GM12878 (cell line): Measurements from ENCODE around the gene CCDC159. TPM values are rescaled to one million over a fixed set of nuclear protein-coding genes. Genes with fewer than 3 reads are reported as not detected.

Source experiments
- CHD2 ChIP-seq: IDR thresholded peaks from 2 replicates; pipeline ENCODE4 v1.6.1; 2011; ENCODE audit warnings: low read depth, low read length, improper control_type of control experiment, borderline replicate concordance
- FOXK2 ChIP-seq: fragments of 450-650 bp; IDR thresholded peaks from 2 replicates; pipeline ENCODE4 v1.6.1; 2017; ENCODE audit warnings: mild to moderate bottlenecking, moderate library complexity
- HDAC6 ChIP-seq: fragments of 200-600 bp; sonication (generic); IDR thresholded peaks from one replicate; pipeline ENCODE4 v1.8.0; 2017; ENCODE audit warnings: antibody characterized with exemption; ENCODE audit not compliant: unreplicated experiment
- IKZF2 ChIP-seq, 2 experiments: fragments of 450-650 bp; IDR thresholded peaks; 2 replicates each; pipeline ENCODE4 v1.6.1; 2017; ENCODE audit warnings: mild to moderate bottlenecking in 2 of 2, moderate library complexity in 2 of 2
- KAT2A ChIP-seq: conservative IDR thresholded peaks from 2 replicates; pipeline ENCODE4 v1.6.1; 2011; ENCODE audit warnings: low read depth, low read length; ENCODE audit not compliant: control insufficient read depth
- LARP7 ChIP-seq: fragments of 450-650 bp; IDR thresholded peaks from 2 replicates; pipeline ENCODE4 v1.6.1; 2017; ENCODE audit warnings: mild to moderate bottlenecking
- MTA2 ChIP-seq: fragments of 450-650 bp; IDR thresholded peaks from 2 replicates; pipeline ENCODE4 v1.6.1; 2016; ENCODE audit warnings: low read depth, mild to moderate bottlenecking, moderate library complexity
- MXI1 ChIP-seq: fragments of 150-350 bp; IDR thresholded peaks from 2 replicates; pipeline ENCODE4 v1.6.1; 2011; ENCODE audit warnings: low read depth, mild to moderate bottlenecking, inconsistent platforms, low read length, improper control_type of control experiment
- RAD51 ChIP-seq: fragments of 450-650 bp; IDR thresholded peaks from 2 replicates; pipeline ENCODE4 v1.6.1; 2016; ENCODE audit warnings: moderate library complexity, mild to moderate bottlenecking, inconsistent platforms
- RBBP5 ChIP-seq: fragments of 200-600 bp; sonication (generic); conservative IDR thresholded peaks from 2 replicates; pipeline ENCODE4 v1.6.1; 2016
- RCOR1 ChIP-seq: conservative IDR thresholded peaks from 2 replicates; pipeline ENCODE4 v1.6.1; 2012; ENCODE audit warnings: low read depth, low read length, improper control_type of control experiment
- SMC3 ChIP-seq: IDR thresholded peaks from 2 replicates; pipeline ENCODE4 v1.6.1; 2011; ENCODE audit warnings: low read length, improper control_type of control experiment, borderline replicate concordance
- YBX1 ChIP-seq: fragments of 450-650 bp; IDR thresholded peaks from 2 replicates; pipeline ENCODE4 v1.6.1; 2016; ENCODE audit warnings: antibody characterized with exemption
- ZNF217 ChIP-seq: fragments of 450-650 bp; IDR thresholded peaks from 2 replicates; pipeline ENCODE4 v1.6.1; 2017; ENCODE audit warnings: antibody characterized with exemption, mild to moderate bottlenecking
- polyA plus RNA-seq, 11 experiments: library from polyadenylated mRNA; depleted of rRNA in 4 of 11; unstranded in 6 of 11; stranded (reverse) in 5 of 11; fragments of >200 nt; fragmentation: Nextera tagmentation in 4 of 11; fragmentation: Illumina TruSeq in 1 of 11; extraction: Ambion mirVana in 4 of 11; extraction: Trizol in 1 of 11; gene quantifications; 1 replicate in 1 of 11; 2 replicates in 10 of 11; pipeline versions ENCODE4 v1.2.1 to v1.2.3, GENCODE V29; 2011 to 2016; ENCODE audit warnings: inconsistent platforms in 2 of 11, missing spikeins in 2 of 11, low read depth in 1 of 11
- total RNA-seq, 4 experiments: library from RNA; depleted of rRNA in 3 of 4; stranded (reverse); fragments of >200 nt in 3 of 4; fragmentation: Illumina TruSeq in 1 of 4; extraction: Trizol in 1 of 4; gene quantifications; 2 replicates each; pipeline versions ENCODE4 v1.2.1 to v1.2.3, GENCODE V29; 2013 to 2021
- TF ChIP-seq, protein P1 (sequence below): fragments of 450-650 bp; IDR thresholded peaks from 2 replicates; pipeline ENCODE4 v1.6.1; 2018; ENCODE audit warnings: borderline replicate concordance, mild to moderate bottlenecking; ENCODE audit not compliant: partially characterized antibody
- TF ChIP-seq, protein P2 (sequence below): IDR thresholded peaks from 2 replicates; pipeline ENCODE4 v1.6.1; 2011; ENCODE audit warnings: mild to moderate bottlenecking, low read depth, low read length, moderate library complexity; ENCODE audit not compliant: insufficient replicate concordance
- TF ChIP-seq, protein P3 (sequence below), 3 experiments: IDR thresholded peaks in 2 of 3; conservative IDR thresholded peaks in 1 of 3; 2 replicates each; pipeline ENCODE4 v1.5.1; 2011; ENCODE audit warnings: low read depth in 3 of 3, low read length in 3 of 3, mild to moderate bottlenecking in 3 of 3, control low read depth in 2 of 3, moderate library complexity in 2 of 3, inconsistent platforms in 1 of 3, mixed read lengths in 1 of 3; ENCODE audit not compliant: control insufficient read depth in 2 of 3, insufficient read depth in 1 of 3; ENCODE audit errors: extremely low read depth in 1 of 3
- TF ChIP-seq, protein P4 (sequence below): IDR thresholded peaks from 2 replicates; pipeline ENCODE4 v1.6.1; 2011; ENCODE audit warnings: borderline replicate concordance, low read depth, mild to moderate bottlenecking, moderate library complexity, low read length; ENCODE audit not compliant: insufficient read depth, poor library complexity, severe bottlenecking
- TF ChIP-seq, protein P5 (sequence below): fragments of 450-650 bp; IDR thresholded peaks from 2 replicates; pipeline ENCODE4 v1.6.1; 2018; ENCODE audit warnings: mild to moderate bottlenecking, low read depth, moderate library complexity; ENCODE audit not compliant: partially characterized antibody

Gene CCDC159
- total and polyA plus RNA-seq, 10 of the 15 experiments (the other 5 are each of a cell fraction or from before 2014, with no cell fraction given), result 0.61 to 14.7 (median 10.1) TPM

DNA sequence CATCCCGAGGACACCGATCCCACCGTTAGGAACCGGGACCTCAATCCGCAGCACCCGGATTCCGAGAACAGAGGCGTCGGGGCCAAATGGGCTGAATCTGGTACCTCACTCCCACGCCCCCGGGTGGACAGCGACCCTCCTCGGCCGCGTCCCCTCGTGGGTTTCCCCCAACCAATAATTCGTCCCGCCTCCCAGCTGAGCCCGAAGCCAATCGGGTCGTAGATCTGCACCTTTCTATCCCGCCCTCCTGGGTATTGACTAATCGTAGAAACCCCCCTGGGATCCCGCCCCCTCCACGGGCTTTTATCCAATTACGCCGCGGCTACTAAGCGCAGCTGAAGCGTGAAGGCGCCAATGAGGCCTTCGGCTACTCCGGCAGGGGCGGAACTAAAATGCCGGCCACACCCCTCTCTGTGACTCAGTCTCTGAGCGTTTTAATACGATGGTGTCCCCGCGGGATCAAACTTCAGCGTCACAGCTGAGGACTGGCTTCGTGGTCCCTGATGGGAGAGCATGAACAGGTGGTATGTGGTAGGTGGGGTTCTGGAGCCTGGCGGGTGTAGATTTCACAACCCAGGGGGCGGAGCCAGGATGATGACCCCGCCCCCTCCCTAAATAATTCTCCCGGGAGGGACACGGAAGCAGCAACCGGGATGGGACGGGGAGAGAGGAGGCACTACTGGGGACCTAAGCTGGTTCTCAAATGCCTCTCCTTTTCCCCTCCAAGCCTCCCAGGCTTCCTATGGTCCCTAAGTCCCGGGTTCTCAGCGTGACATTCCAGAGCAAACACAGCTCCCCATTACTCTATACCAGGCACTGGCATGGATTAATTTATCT is at the start of gene CCDC159, which contains the start of gene TMEM205 (continued):
- TF ChIP-seq, protein P1, sequence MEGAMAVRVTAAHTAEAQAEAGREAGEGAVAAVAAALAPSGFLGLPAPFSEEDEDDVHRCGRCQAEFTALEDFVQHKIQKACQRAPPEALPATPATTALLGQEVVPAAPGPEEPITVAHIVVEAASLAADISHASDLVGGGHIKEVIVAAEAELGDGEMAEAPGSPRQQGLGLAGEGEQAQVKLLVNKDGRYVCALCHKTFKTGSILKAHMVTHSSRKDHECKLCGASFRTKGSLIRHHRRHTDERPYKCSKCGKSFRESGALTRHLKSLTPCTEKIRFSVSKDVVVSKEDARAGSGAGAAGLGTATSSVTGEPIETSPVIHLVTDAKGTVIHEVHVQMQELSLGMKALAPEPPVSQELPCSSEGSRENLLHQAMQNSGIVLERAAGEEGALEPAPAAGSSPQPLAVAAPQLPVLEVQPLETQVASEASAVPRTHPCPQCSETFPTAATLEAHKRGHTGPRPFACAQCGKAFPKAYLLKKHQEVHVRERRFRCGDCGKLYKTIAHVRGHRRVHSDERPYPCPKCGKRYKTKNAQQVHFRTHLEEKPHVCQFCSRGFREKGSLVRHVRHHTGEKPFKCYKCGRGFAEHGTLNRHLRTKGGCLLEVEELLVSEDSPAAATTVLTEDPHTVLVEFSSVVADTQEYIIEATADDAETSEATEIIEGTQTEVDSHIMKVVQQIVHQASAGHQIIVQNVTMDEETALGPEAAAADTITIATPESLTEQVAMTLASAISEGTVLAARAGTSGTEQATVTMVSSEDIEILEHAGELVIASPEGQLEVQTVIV, result peak; percentile 28
- no peak for TF ChIP-seq HDAC6
- TF ChIP-seq ZNF217, result no peak
- TF ChIP-seq CHD2, result peak; percentile 89; the same call in 1 of the 2 replicates
- TF ChIP-seq FOXK2, result no peak
- no peak for TF ChIP-seq RBBP5
- TF ChIP-seq IKZF2 (IDR thresholded peaks at IDR 0.05), result peak in 1 of 2 experiments; percentile 34; a peak in 1 of 4 replicates
- TF ChIP-seq RCOR1, result no peak
- TF ChIP-seq YBX1, result no peak
- TF ChIP-seq LARP7, result 0 out of 2 replicates have a peak, but pooled peaks have one; percentile 24
- TF ChIP-seq, protein P2, sequence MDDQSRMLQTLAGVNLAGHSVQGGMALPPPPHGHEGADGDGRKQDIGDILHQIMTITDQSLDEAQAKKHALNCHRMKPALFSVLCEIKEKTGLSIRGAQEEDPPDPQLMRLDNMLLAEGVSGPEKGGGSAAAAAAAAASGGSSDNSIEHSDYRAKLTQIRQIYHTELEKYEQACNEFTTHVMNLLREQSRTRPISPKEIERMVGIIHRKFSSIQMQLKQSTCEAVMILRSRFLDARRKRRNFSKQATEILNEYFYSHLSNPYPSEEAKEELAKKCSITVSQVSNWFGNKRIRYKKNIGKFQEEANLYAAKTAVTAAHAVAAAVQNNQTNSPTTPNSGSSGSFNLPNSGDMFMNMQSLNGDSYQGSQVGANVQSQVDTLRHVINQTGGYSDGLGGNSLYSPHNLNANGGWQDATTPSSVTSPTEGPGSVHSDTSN, result peak; percentile 42
- no peak for TF ChIP-seq SMC3
- TF ChIP-seq, protein P3, sequence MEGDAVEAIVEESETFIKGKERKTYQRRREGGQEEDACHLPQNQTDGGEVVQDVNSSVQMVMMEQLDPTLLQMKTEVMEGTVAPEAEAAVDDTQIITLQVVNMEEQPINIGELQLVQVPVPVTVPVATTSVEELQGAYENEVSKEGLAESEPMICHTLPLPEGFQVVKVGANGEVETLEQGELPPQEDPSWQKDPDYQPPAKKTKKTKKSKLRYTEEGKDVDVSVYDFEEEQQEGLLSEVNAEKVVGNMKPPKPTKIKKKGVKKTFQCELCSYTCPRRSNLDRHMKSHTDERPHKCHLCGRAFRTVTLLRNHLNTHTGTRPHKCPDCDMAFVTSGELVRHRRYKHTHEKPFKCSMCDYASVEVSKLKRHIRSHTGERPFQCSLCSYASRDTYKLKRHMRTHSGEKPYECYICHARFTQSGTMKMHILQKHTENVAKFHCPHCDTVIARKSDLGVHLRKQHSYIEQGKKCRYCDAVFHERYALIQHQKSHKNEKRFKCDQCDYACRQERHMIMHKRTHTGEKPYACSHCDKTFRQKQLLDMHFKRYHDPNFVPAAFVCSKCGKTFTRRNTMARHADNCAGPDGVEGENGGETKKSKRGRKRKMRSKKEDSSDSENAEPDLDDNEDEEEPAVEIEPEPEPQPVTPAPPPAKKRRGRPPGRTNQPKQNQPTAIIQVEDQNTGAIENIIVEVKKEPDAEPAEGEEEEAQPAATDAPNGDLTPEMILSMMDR (IDR thresholded peaks at IDR 0.05 in 2 of 3, conservative IDR thresholded peaks at IDR 0.05 in 1 of 3; ENCODE audit: control insufficient read depth in 2 of 3, extremely low read depth in 1 of 3, insufficient read depth in 1 of 3, low read depth in 3 of 3, low read length in 3 of 3), result peak in 2 of 3 experiments; percentile 20 to 21; a peak in 2 of 6 replicates
- TF ChIP-seq, protein P4, sequence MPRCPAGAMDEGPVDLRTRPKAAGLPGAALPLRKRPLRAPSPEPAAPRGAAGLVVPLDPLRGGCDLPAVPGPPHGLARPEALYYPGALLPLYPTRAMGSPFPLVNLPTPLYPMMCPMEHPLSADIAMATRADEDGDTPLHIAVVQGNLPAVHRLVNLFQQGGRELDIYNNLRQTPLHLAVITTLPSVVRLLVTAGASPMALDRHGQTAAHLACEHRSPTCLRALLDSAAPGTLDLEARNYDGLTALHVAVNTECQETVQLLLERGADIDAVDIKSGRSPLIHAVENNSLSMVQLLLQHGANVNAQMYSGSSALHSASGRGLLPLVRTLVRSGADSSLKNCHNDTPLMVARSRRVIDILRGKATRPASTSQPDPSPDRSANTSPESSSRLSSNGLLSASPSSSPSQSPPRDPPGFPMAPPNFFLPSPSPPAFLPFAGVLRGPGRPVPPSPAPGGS, result no peak
- TF ChIP-seq RAD51, result peak; percentile 45; the same call in 1 of the 2 replicates
- TF ChIP-seq MTA2, result peak; percentile 24; the same call in 1 of the 2 replicates
- peak; percentile 73; the same call in 1 of the 2 replicates for TF ChIP-seq MXI1
- TF ChIP-seq, protein P5, sequence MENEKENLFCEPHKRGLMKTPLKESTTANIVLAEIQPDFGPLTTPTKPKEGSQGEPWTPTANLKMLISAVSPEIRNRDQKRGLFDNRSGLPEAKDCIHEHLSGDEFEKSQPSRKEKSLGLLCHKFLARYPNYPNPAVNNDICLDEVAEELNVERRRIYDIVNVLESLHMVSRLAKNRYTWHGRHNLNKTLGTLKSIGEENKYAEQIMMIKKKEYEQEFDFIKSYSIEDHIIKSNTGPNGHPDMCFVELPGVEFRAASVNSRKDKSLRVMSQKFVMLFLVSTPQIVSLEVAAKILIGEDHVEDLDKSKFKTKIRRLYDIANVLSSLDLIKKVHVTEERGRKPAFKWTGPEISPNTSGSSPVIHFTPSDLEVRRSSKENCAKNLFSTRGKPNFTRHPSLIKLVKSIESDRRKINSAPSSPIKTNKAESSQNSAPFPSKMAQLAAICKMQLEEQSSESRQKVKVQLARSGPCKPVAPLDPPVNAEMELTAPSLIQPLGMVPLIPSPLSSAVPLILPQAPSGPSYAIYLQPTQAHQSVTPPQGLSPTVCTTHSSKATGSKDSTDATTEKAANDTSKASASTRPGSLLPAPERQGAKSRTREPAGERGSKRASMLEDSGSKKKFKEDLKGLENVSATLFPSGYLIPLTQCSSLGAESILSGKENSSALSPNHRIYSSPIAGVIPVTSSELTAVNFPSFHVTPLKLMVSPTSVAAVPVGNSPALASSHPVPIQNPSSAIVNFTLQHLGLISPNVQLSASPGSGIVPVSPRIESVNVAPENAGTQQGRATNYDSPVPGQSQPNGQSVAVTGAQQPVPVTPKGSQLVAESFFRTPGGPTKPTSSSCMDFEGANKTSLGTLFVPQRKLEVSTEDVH, result peak; percentile 15
- TF ChIP-seq KAT2A, result no peak
